Measurements from ENCODE around the gene SCN5A.

GRCh38 chr3:38602576-38603250 is 46.8 kb downstream of the SCN5A start:
- TF ChIP-seq CTCF (conservative IDR thresholded peaks at IDR 0.05) (no peak), EZH2 (IDR thresholded peaks at IDR 0.05; ENCODE audit: low read depth) (no peak)

All from PC-9 (cell line).